ENCODE data around the gene PARD3. TPM values are rescaled to one million over a fixed set of nuclear protein-coding genes. Genes with fewer than 3 reads are reported as not detected.
A peak's percentile ranks its signal among the peaks of the same experiment; 100 is the strongest.

The PARD3 gene
- total and polyA plus RNA-seq, 2 donors (not counting 1 experiment from before 2014, with no cell fraction given), result 24.0 to 46.4 TPM

DNA sequence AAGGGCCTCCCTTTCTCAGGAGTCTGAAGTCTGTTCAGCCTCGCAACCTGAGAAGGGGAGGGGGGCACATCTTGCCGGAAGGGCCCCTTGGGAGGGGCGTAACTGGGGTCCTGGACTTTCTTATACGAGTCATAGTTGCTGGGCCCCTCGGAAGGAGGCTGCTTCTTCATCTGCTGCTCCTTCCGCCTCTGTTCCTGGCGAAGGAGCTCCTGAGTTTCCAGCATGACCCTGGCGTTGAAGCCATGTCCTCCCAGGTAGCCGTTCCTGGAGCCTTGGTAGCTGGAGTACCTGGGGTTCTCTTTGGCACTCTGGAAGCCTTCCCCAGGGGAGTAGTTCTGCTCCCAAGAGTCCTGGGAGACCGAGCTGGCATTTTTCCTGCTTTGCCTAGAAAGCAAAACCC lies 703.9 kb downstream of the PARD3 start:
- no peak for TF ChIP-seq EZH2 (IDR thresholded peaks at IDR 0.05; ENCODE audit: low read length, missing control alignments)
- TF ChIP-seq, protein P1, sequence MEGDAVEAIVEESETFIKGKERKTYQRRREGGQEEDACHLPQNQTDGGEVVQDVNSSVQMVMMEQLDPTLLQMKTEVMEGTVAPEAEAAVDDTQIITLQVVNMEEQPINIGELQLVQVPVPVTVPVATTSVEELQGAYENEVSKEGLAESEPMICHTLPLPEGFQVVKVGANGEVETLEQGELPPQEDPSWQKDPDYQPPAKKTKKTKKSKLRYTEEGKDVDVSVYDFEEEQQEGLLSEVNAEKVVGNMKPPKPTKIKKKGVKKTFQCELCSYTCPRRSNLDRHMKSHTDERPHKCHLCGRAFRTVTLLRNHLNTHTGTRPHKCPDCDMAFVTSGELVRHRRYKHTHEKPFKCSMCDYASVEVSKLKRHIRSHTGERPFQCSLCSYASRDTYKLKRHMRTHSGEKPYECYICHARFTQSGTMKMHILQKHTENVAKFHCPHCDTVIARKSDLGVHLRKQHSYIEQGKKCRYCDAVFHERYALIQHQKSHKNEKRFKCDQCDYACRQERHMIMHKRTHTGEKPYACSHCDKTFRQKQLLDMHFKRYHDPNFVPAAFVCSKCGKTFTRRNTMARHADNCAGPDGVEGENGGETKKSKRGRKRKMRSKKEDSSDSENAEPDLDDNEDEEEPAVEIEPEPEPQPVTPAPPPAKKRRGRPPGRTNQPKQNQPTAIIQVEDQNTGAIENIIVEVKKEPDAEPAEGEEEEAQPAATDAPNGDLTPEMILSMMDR (conservative IDR thresholded peaks at IDR 0.05 in 1 of 2, IDR thresholded peaks at IDR 0.05 in 1 of 2; ENCODE audit: low read depth in 1 of 2, low read length in 2 of 2), result no peak
- H3K27ac ChIP-seq (ENCODE audit: insufficient read depth, low read length), result no peak overlapping the region
- H3K9ac ChIP-seq (ENCODE audit: insufficient read depth, low read length), result no peak overlapping the region
- H3K4me1 ChIP-seq (ENCODE audit: control insufficient read depth, extremely low read depth, insufficient read depth, low read length), result peaks cover 2% of the 10 kb centered on the region
- no peak overlapping the region for H2AFZ ChIP-seq (ENCODE audit: low read length)
- H3K79me2 ChIP-seq (ENCODE audit: control insufficient read depth, insufficient read depth, low read length), result no peaks in the 10 kb centered on the region
- H3K9me3 ChIP-seq (ENCODE audit: control insufficient read depth, insufficient read depth, low read depth, low read length), result no peaks in the 10 kb centered on the region
- no peaks in the 10 kb centered on the region for H4K20me1 ChIP-seq (ENCODE audit: control insufficient read depth, extremely low read depth, insufficient read depth, low read length)
- DNase-seq (ENCODE audit: low read depth in 2 of 2), result no peak
- H3K4me3 ChIP-seq (replicated peaks in 1 of 4; ENCODE audit: control extremely low read depth in 1 of 4, insufficient read depth in 1 of 4, low read depth in 3 of 4, low read length in 4 of 4), result no peak overlapping the region
- no peak overlapping the region for H3K4me2 ChIP-seq (ENCODE audit: extremely low read depth, insufficient read depth, low read length)
- no peaks in the 10 kb centered on the region for H3K27me3 ChIP-seq (ENCODE audit: control insufficient read depth, insufficient read depth, low read length)
- no peaks in the 10 kb centered on the region for H3K36me3 ChIP-seq (ENCODE audit: control insufficient read depth, insufficient read depth, low read length)

DNA sequence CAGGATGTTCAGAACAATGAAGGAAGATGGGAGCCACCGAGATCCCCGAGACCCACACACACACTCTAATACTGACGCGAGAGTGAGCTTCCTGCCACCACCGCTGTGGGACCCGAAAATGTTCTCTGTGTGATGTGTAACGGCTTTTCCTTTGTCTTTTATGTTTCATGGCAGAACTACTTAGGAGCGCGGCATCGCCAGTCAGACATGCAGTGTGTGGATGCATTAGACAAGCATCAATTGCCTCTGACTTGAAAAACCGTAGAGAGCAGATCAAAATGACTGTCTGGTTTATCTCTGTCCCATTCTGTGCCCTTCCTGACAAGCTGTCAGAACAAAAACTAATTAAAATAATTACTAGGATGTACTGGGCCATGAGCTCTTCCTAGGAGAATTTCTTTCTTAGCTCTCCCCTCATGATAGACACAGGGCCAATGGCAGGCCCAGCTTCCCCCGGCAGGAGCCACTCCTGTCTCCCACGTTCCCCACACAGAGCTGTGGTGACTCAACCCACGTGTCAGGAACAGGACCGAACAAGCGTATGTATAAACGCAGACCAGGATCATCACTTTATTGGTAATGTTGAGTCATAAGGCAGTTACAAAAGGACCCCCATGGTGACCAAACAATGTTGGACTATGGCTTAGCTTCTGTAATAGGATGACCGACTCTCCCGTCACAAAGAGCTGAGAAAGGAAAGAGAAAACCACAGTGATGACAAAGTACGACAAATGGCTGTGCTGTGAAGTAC lies 705.0 kb downstream of the PARD3 start:
- Histone ChIP-seq H3K9me3 (ENCODE audit: control insufficient read depth, insufficient read depth, low read depth, low read length) (no peaks in the 10 kb centered on the region), H3K4me1 (ENCODE audit: control insufficient read depth, extremely low read depth, insufficient read depth, low read length) (peaks cover under 1% of the 10 kb centered on the region), H3K27me3 (ENCODE audit: control insufficient read depth, insufficient read depth, low read length) (no peaks in the 10 kb centered on the region), H3K27ac (ENCODE audit: insufficient read depth, low read length) (no peak overlapping the region), H3K79me2 (ENCODE audit: control insufficient read depth, insufficient read depth, low read length) (no peaks in the 10 kb centered on the region), H3K4me2 (ENCODE audit: extremely low read depth, insufficient read depth, low read length) (no peak overlapping the region), H4K20me1 (ENCODE audit: control insufficient read depth, extremely low read depth, insufficient read depth, low read length) (no peaks in the 10 kb centered on the region), H3K36me3 (ENCODE audit: control insufficient read depth, insufficient read depth, low read length) (no peaks in the 10 kb centered on the region), H3K4me3 (replicated peaks in 1 of 4; ENCODE audit: control extremely low read depth in 1 of 4, insufficient read depth in 1 of 4, low read depth in 3 of 4, low read length in 4 of 4) (no peak overlapping the region), H2AFZ (ENCODE audit: low read length) (no peak overlapping the region), H3K9ac (ENCODE audit: insufficient read depth, low read length) (no peak overlapping the region)
- TF ChIP-seq, protein P1 (conservative IDR thresholded peaks at IDR 0.05 in 1 of 2, IDR thresholded peaks at IDR 0.05 in 1 of 2; ENCODE audit: low read depth in 1 of 2, low read length in 2 of 2), result no peak
- no peak for TF ChIP-seq EZH2 (IDR thresholded peaks at IDR 0.05; ENCODE audit: low read length, missing control alignments)
- peak; percentile 62 to 80 for DNase-seq (ENCODE audit: low read depth in 2 of 2)

DNA sequence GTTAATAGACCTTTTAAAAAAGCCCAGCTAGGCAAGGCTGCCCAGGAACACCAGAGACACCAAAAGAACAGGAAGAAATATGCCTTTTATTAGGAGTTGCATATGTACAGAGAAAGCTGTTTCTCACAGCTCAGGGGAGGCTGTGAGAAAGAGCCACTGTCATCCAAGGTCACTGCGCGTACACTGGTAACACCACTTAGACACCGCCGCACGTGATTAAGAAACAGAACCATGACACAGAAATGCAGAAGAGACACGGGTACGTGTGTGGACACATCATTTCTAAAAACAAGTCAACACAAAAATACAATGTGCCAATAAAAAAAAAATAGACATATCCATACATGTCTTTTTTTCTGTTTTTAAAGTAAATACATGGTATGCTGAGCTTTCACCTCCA lies 705.6 kb downstream of the PARD3 start:
- no peak overlapping the region for H3K27ac ChIP-seq (ENCODE audit: insufficient read depth, low read length)

More for the DNA sequence above, 705.6 kb downstream of the PARD3 start:
- no peaks in the 10 kb centered on the region for H3K36me3 ChIP-seq (ENCODE audit: control insufficient read depth, insufficient read depth, low read length)
- no peak for DNase-seq (ENCODE audit: low read depth in 2 of 2)
- TF ChIP-seq, protein P1 (conservative IDR thresholded peaks at IDR 0.05 in 1 of 2, IDR thresholded peaks at IDR 0.05 in 1 of 2; ENCODE audit: low read depth in 1 of 2, low read length in 2 of 2), result no peak
- TF ChIP-seq EZH2 (IDR thresholded peaks at IDR 0.05; ENCODE audit: low read length, missing control alignments), result no peak
- no peak overlapping the region for H2AFZ ChIP-seq (ENCODE audit: low read length)
- no peaks in the 10 kb centered on the region for H4K20me1 ChIP-seq (ENCODE audit: control insufficient read depth, extremely low read depth, insufficient read depth, low read length)
- no peaks in the 10 kb centered on the region for H3K9me3 ChIP-seq (ENCODE audit: control insufficient read depth, insufficient read depth, low read depth, low read length)
- H3K27me3 ChIP-seq (ENCODE audit: control insufficient read depth, insufficient read depth, low read length), result no peaks in the 10 kb centered on the region
- no peak overlapping the region for H3K4me2 ChIP-seq (ENCODE audit: extremely low read depth, insufficient read depth, low read length)
- peaks cover 7% of the 10 kb centered on the region for H3K4me1 ChIP-seq (ENCODE audit: control insufficient read depth, extremely low read depth, insufficient read depth, low read length)
- H3K79me2 ChIP-seq (ENCODE audit: control insufficient read depth, insufficient read depth, low read length), result no peaks in the 10 kb centered on the region
- no peak overlapping the region for H3K9ac ChIP-seq (ENCODE audit: insufficient read depth, low read length)
- H3K4me3 ChIP-seq (replicated peaks in 1 of 4; ENCODE audit: control extremely low read depth in 1 of 4, insufficient read depth in 1 of 4, low read depth in 3 of 4, low read length in 4 of 4), result no peak overlapping the region

All from fibroblast of lung (primary cell).